GM18861 (cell line): ENCODE measurements around the gene KRTAP5-6.

Source experiments
- ATAC-seq: cut with Tn5 transposase; IDR thresholded peaks from one replicate; pipeline ENCODE4 v1.9.1; 2021; ENCODE audit not compliant: unreplicated experiment

The KRTAP5-6 gene

GRCh38 chr11:1732418-1733008 lies 35.5 kb downstream of the KRTAP5-6 start:
- no peak for ATAC-seq

- no peak for ATAC-seq
Measured at GRCh38 chr11:1733009-1733715, 36.2 kb downstream of the KRTAP5-6 start.

- ATAC-seq, result no peak
Measured at GRCh38 chr11:1733716-1734640, 37.0 kb downstream of the KRTAP5-6 start.

GRCh38 chr11:1734641-1735081 lies 37.7 kb downstream of the KRTAP5-6 start:
- no peak for ATAC-seq

GRCh38 chr11:1735271-1735670 lies 38.3 kb downstream of the KRTAP5-6 start:
- ATAC-seq, result no peak

- no peak for ATAC-seq
Measured at GRCh38 chr11:1736447-1736992, 39.5 kb downstream of the KRTAP5-6 start.

GRCh38 chr11:1737080-1737757 lies 40.2 kb downstream of the KRTAP5-6 start:
- ATAC-seq, result no peak

GRCh38 chr11:1738380-1738779 lies 41.4 kb downstream of the KRTAP5-6 start:
- ATAC-seq, result no peak

GRCh38 chr11:1739576-1739975 lies 42.6 kb downstream of the KRTAP5-6 start:
- no peak for ATAC-seq

GRCh38 chr11:1740786-1741530 lies 44.0 kb downstream of the KRTAP5-6 start:
- no peak for ATAC-seq

GRCh38 chr11:1741741-1742140 lies 44.7 kb downstream of the KRTAP5-6 start:
- no peak for ATAC-seq

- no peak for ATAC-seq
Measured at GRCh38 chr11:1742371-1742770, 45.4 kb downstream of the KRTAP5-6 start.

- no peak for ATAC-seq
Measured at GRCh38 chr11:1742869-1743584, 46.0 kb downstream of the KRTAP5-6 start.

- ATAC-seq, result no peak
Measured at GRCh38 chr11:1743585-1744136, 46.7 kb downstream of the KRTAP5-6 start.

- ATAC-seq, result no peak
Measured at GRCh38 chr11:1744137-1744886, 47.3 kb downstream of the KRTAP5-6 start.

GRCh38 chr11:1744891-1745700 lies 48.1 kb downstream of the KRTAP5-6 start:
- no peak for ATAC-seq

GRCh38 chr11:1745701-1746320 lies 48.8 kb downstream of the KRTAP5-6 start:
- ATAC-seq, result no peak
